ENCODE results near the gene ZMYND10.

The ZMYND10 gene

DNA sequence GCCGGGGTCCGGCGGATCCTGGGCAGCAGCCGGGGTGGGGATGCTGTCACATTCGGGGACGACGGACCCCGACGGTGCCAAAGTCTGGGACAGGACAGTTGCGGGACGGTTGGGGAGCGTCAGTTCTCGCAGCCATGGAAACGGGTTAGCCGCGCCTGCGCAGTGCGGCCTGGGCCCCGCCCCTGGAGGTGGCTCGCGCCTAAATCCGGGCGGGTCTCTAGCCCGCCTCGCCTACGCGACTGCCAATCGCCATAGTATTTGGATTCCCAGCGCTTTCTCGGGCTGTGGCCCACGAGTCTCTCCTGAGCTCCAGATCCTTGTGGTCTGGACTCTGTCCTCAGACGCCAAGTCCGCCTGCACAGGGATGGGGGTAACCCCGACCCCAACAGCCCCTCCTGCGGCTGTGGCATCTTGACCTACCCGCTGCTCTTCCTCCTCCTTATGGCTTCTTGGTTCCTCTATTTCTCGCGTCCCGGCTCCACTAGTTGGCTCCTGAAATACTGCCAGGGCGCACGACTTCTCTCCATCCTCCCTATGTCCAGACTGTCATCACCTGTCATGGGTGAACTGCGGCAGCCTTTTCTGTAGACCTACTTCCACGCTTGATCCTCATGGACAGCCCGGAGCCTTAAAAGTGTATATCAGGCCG lies at the start of gene ZMYND10:
Gene ZMYND10, minus strand, starts transcription at position 147 of the 649 bp plus-strand sequence. CDS start 153 bp downstream, outside the sequence.
- no peak for DNase-seq

DNA sequence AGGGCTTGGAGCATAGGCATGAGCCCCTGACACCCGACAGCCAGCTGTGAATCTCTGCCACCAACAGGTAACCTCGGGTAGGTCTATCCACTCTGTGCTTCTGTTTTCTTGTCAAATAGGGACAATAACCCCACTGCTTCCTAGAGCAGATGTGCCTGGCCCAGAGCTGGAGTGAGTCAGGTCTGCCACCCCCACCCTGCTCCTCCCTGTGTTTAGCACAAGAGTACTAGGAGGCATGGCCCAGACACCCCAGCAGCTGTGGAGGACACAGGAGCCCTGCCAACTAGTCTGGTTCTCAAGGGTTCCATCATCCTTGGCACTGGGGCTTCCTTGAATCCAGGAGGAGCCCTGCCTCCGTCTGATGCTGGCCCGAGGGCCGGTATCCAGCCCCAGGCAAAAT lies 47.5 kb upstream of the ZMYND10 start:
- no peak for DNase-seq

DNA sequence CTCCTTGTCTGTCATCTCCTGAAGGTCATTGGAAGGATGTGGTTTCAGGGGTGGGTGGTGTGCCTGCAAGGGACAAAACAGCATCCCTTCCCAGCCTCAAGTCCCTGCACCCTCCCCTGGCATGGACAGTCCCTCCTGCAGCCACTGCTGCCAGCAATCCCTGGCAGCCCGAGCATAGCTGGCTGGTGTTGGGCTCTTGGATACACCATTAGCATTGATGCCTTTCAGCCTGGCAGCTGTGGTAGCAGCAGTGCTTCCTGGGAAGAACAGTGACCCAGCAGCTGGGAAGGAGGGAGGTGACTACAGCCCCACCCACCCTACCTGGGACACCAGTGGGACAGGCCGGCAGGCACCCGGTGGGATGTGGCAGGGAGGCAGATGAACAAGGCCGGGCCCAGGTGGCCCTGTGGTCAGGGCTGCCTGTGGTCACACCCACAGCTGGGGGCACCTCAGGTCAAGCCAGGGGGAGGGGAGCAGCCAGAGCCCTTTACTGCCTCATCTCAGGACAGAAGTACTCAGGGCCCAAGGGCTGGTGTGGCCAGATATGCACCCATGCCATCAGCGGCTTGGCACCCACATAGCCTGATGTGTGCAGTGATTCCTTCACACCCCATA lies 46.7 kb upstream of the ZMYND10 start:
- DNase-seq, result no peak

DNA sequence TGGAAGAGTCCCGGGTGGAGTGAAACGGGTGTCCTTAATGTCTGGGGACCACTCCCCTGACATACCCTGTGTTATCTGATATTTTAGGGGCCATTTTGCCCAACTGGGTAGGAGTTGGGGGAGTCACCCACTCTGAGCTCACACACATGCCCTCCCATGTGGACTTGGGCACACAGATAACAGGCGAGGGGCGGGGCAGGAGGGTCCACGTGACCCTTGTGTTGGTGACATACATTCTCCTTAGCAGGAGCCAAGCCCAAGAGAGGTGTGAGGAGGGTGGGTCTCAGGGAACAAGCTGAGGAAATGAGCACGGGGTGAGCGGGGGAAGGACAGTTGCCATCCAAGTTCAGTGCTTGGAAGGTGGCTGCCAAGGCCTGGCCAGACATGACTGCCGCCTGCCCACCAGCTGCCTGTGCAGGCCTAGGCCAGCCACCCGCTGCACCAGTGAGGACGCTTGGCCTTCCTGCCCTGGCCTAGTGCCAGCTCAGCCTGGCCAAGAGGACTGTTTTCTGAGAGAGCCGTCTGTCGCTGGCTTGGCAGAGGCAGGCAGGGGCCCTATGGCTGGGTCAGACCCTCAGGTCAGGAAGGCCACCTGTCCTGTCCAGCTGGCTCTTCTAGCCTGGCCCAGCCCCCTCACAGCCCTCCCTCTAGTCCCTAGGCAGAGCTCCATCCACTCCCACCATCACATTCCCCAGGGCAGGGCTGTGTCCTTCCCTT lies 45.1 kb upstream of the ZMYND10 start:
- DNase-seq, result no peak

DNA sequence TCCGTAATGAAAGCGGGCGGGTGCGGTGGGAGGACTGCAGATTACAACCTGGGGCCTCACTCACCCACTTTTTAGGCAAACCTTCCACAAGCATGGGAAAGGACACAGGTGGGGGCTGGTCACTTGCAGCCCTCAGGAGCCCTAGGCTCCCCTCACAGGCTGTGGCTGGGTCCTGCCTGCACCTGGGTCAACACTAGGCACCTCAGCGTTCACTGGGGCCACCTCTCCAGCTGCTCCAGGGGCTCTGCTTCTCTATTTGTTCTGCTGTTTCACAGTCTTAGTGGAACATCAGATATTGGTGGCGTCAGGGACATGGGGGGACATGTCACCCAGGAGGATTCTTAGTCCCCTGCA lies 43.9 kb upstream of the ZMYND10 start:
- no peak for DNase-seq

DNA sequence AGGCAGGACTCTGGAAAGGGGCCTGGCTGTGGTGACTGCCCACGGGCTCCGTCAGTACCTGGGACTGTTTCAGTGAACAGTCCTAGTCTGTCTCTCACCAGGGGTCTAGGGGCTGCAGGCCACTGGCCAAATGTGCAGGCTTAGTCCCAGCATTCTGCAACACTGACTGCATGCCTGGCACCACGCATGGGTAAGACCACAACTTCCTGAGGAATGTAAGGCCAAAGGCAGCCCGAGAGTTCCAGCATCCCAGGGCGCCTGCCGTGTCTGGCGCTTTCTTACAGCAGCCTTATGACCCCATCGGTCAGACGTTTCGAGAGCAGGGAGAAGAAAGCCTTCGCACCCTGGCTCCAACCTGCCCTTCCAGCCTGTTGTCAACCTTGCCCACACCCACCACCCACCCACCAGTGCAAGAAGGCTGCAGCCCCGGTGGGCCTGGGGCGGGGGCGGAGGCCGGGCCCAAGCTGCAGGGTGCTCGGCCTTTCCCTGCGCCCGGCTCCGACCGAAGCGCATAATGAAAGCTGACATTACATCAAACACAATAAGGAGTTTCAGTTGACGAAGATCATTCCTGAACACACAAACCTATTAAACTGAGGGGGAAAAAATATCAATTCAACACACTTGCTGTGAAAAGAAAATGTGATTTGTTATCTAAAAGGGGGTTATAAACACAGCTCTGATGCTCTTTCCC lies 43.3 kb upstream of the ZMYND10 start:
- DNase-seq, result no peak

DNA sequence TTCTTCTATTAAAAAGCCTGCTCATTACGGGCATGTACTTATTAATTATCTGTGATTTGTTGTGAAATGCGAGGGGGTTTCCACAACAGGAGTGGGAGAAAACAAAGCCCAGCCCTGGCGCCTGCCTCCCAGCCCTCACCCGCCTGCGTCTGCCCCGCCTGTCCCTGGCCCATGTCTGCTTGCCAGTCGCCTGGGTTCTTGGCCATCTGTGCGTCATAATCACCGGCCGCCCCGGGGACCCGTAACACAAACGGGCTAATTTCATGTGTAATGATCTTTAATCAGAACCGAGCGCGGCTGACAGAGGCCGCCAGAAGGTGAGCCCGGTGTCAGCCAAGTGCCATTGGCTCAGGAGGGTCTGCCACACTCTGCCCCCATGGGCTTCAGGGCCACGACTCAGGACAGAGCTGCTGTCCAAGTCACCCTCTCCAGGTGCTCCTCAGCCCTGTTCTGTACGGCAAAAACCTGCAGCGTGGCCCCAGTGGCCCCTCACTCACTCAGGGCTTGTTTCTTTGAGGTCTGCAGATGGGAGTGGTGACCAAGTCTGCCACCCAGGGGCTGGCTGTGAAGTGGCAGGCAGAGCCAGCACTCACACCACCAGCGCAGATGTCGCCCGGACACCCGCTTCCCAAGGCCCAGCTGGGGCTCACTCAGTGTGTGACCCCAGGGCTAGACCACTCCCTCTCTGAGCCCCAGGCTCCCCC lies 42.6 kb upstream of the ZMYND10 start:
- no peak for DNase-seq

DNA sequence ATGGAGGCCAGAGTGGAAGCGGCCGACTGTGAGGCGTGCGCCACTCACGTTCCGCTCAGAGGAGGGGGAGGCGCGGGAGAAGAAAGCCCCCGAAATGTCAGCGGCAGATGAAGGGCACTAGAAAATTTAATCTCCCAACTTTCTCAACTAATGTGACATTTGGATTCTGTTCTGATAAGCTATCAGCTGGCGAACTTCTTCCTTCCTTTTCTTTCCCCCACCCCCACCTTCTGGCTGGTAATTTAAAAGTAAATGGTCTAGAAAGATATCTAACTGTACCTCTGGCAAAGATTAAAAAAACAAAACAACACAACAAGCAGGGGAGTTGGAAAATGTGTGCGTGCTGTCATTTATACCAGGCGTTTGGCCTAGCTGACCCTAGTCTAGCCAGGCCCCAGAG lies 40.2 kb upstream of the ZMYND10 start:
- DNase-seq, result no peak

DNA sequence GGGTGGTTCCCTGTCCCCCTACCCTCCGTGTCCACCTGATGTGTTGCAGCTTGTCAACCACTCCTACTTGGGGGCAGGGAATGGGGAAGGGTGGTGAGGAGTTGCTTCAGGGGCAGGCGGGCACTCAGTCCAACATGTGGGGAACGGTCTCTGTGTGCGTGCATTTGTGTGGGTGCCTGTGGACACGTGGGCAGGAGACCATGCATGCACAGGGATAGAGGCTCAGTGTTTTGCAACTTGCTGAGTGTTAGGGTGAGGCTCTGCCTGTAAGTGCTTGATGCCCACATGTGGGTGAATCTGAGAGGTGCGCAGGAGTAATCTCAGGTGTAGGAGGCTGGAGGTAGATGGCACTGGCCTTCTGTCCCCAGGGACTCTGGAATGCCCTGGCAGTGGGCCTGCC lies 38.2 kb upstream of the ZMYND10 start:
- DNase-seq, result no peak

DNA sequence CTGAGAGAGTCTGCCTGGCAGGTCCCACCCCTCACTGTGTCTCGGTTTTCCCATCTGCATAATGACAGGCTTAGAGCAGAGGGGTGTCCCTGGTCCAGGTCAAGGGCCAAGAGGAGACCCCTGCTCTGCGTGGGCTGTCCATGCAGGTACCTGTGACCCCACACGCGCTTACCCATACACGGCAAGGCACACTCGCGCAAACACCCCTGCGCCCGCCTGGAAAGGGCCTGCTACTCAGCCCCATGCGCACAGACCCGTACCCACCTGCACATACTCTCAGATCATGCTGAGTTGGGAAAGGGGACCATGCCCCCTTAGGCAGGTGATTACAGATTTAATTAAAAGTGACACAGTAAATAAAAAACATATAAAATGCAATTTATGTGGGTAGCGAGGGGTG lies 37.2 kb upstream of the ZMYND10 start:
- no peak for DNase-seq

DNA sequence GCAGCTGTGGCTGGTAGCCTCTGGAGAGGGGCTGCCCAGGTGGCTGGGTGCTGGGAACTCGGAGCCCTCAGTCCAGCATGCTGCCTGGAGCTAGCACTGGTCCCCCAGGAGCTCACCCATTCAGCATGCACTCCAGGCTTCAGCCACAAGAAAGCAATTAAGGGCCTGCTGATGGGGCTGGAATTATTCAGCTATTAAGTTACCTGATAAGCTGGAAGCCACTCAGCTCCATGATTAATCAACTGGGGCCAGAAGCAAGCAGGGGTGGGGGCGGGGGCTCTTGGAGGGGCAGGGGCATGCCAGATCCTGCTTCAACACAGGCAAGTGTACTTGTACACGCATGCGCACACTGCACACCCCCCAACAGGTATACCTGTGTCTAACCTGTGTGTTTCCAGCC lies 35.9 kb upstream of the ZMYND10 start:
- peak; percentile 37 for DNase-seq

DNA sequence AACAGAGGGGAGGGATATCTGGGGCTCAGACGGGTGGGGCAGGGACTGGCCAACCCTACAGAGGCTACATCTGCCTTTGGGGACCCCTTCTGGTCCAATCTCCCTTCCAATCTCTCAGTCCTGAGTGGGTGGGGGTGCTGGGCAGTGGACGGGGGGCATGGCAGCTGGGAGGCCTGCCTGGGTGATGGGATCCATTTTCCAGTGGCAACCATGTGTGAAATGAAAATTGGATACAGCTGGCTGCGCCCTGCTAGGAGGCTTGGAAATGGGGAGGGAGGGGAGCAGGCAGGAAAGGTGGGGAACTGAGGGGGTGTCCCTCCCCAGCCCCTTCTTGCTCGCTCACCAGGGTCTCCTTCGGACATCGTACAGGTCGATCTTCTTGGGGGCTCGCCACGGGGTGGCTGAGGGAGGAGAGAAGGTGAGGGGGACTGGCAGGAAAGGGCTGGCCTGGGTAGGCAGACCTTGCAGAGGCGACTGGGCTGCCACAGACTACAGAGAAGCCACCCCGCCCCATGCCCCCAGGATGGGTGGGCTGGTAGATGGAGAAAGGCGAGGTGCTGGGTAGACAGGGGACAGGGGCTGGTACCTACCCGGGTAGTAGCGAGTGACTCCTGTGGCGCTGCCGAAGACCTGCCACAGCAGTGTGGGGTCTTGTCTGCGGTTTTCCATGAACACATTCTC lies 35.0 kb upstream of the ZMYND10 start:
- no peak for DNase-seq

DNA sequence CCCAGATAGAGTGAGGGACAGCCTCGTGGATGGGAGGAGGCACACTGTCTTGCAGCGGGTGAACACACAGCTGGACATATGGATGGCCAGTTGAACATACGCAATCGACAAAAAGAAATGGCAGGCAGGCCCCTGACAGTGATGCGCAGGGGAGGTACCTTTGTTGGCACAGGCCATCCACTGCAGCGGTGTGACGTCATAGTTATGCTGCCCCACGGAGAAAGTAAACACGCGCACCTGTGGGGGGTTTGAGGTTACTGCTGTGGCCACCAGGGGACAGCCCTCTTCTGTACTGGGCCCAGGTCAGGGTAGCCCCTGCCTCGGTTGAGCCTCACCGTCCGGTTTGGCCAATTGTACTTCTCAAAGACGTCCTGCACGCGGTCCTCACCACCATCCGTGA lies 33.2 kb upstream of the ZMYND10 start:
- DNase-seq, result no peak

DNA sequence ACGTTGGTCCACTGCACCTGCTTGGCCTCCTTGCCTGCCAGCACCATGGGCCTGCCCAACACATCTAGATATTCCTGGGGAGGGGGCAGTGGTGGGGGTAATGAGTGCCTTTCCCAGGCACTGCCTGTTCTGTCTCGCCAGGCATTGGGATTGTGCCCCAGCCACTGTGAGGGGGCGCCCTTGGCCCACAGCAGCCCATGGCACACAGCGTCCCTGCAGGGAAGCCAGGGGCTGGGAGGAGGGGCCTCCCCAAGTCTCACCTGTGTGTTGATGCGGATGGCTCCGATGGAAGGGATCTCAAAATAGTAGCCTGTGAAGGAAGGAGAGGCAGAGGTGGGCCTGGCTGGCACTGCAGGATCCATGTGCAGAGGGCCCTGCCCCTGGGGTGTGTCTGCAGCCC lies 32.5 kb upstream of the ZMYND10 start:
- DNase-seq, result no peak

DNA sequence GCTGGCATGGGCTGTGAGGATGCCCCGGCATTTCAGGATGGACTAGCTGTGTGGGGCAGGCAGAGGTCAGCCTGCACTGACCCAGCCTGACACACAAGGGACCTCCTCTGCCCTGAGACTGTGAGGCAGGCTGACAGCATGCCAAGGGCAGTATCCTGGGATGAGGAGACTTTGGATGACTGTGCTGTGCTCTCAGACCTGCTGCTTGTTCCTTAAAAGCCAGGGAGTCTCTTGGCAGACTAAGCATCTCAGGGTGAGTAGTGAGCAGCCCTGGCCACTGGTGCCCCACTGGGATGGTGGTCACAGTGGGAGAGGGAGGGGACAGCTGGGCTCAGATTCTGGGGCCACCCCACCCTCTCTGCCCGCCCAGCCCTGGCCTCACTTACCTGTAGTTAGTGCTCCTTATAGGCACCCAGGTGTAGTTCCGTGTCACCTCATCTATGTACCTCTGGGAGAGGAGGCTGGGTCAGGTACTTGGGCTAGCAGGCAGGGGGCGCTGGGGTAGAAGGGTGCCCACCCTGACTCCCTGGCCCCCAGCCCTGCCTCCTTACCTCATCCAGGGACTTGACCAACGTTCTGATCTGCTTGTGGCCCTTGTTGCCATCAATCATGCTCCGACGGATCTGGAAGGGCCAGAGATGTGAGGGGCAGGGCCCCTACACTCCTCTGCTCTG lies 29.9 kb upstream of the ZMYND10 start:
- DNase-seq, result no peak

DNA sequence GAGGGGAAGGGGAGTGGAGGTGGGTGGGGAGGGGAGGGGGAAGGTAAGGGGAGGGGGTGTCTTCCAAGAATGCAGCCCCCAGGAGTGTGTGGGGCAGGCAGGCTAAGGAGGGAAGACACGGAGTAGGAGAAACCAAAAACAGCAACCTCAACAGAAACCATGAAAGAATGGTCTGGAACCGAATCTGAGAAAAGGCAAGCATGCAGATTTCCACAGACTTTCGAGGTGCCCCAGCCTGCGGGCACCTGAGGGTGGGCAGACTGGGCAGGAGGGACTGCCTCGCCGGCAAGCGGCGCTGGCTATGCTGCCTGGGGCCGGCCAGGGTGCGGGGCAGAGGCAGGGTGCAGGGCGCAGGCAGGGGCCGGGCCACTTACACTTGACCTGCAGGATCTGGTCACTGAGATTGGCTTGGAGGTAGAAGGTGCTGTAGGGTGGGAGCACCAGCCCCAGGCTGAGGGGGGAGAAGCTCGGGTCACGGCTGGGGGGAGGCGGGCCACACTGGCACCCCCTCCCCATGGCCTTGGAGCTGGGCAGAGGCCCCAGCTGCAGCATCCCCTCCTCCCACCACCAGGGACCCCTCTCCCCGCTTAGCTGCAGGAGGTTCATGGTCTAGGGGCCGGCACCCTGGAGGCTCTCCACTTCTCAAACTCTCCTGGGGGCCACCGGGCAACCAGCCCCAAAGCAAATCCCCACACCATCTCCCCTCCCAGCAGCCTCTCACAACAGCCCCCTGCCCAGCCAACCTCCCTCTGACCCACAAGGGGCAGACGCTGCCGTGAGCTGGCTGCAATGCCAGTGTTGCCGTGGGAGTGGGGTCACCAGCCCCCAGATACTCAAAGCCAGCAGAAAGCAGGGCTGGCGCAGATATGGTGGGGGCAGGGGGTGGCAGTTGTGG lies 29.1 kb upstream of the ZMYND10 start:
- no peak for DNase-seq

DNA sequence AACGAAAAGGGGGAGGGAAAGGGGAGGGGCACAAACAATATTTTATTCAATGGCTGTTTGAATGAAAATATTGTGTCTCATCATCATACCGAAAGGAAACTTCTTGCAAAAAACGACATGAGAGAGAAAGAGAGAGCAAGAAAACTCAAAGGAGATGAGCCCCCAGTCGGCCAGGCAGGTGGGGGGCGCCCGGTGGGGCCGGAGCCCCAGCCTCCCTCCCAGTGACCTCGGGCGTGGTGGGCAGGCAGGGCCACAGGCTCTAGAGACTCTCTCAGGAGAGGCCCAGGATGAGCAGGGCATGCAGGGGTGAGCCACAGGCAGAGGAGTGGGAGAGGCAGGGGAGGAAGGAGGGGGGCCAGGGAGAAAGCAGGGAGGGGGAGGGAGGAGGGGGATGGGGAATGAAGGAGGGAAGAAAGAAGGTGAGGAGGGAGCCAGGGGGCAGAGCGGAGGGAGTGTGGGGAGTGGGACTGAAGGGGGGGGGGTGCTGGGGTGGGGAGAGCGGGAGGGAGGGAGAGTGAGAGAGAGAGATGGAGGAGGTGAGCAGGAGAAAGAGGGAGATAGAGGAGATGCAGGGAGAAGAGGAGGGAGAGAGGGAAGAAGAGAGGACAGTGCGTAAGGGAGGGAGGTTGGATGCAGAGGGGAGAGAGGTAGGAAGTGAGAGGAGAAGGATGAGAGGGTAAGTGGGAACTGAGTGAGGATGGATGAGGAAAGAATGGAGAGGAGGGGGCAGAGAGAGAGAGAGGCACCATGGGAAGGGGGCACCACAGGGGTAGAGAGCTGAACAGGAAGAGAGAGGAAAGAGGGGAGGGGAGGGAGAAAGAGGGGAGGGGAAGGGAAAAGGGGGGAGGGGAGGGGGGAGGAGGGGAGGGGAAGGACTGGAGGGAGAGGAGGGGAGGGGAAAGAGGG lies 27.9 kb upstream of the ZMYND10 start:
- no peak for DNase-seq

DNA sequence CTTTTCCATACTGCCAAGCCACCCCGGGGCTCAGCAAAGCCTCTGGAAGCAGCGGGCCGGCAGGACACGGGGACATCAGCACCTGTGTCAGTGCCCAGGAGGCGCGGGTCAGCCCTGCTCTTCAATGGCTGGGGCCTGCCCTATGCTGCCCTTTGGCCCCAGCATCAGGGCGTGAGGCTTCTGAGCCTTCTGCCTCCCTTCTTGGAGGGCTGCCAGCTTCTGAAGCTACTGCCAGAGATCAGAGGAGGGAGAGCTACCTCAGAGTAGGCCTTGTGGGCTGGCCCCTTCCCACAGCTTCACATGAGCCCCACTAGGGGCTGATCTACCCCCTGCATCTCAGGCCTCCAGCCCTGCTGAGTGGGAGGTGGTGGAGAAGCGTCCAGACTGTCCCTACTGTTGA lies 26.8 kb upstream of the ZMYND10 start:
- DNase-seq, result no peak

DNA sequence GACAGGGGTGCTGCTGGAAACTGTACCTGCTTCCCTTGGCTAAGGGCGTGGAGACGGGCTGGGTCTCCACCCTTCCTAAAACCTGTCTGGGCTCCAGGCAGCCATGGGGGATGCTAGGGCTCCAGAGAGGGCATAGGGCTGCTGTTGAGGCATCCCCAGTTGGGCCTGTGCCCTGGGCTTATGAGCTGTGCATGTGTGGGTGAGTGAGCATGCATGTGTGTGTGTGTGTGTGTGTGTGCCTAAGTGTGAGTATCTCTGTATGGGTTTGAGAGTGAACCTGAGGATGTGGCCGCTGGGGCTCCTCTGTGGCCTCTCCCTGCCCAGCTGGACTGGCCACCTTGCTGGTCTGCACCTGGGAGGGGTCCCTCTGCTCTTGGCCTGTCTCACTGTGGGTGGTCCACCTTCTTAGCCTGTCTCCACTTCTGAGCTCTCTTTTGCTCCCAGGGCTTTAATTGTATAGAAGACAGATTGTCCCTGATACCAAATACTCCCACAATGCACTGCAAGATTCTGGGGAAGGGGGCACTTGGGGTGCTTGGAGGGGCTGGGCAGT lies 25.7 kb upstream of the ZMYND10 start:
- DNase-seq, result no peak

DNA sequence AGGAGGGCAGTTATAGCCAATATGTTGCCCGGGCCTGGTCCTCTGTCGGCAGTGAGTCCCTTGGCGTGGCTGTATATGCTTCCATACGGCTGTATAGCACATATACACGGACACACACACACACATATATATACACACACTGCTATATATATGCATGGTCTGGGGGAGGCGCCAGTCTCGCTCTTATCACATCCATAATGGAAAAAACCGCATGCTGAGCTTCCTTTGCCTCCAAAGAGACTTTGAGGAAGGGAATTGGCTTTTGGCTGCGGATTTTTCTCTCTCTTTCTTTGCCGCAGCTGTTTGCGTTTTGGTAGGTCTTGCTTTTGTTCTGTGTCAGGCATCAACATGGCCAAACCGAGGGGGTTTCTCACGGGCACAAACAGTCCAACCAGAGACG lies 25.1 kb upstream of the ZMYND10 start:
- no peak for DNase-seq

Measured in NCI-H1417 treated with DMSO at 0.1 percent for 48 hours (cell line).